ENCODE data around the gene IQSEC2.

Gene IQSEC2

GRCh38 chrX:53305219-53305995 is 24.0 kb upstream of the IQSEC2 start:
- DNase-seq, result no peak

DNA sequence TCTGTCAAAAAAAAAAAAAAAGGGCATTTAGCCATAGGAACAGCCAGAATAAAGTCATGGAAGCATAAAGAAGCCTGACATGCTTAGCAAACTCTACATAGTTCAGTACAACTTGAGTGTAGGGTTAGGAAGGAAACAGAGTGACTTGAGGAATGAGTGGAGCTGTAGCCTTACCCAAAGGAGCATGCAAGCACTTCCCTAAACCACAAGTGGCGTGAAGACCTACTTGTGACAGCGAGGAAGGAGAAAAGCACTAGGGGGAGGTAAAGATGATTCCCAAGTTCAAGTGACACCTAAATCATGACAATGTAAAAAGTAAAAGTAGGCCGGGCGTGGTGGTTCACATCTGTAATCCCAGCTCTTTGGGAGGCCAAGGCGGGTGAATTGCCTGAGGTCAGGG is 21.8 kb upstream of the IQSEC2 start:
- no peak for DNase-seq

DNA sequence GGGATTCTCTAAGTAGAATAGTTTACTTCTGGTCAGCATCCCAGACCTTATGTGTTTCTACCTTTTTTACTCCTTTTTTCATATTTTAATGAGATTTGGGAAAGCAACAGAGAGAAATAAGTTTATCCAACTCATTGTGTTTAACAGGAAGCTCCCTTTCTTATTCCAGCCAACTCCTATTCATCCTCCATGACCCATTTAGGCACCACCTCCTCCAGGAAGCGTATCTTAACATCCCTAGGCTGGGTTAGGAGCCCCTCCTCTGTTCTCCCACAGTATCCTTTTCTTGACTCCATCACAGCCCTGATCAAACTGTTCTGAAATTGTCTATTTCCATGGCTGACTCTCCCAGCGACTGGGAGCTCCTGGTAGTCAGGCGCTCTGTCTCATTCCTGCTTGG is 18.8 kb upstream of the IQSEC2 start:
- no peak for DNase-seq

DNA sequence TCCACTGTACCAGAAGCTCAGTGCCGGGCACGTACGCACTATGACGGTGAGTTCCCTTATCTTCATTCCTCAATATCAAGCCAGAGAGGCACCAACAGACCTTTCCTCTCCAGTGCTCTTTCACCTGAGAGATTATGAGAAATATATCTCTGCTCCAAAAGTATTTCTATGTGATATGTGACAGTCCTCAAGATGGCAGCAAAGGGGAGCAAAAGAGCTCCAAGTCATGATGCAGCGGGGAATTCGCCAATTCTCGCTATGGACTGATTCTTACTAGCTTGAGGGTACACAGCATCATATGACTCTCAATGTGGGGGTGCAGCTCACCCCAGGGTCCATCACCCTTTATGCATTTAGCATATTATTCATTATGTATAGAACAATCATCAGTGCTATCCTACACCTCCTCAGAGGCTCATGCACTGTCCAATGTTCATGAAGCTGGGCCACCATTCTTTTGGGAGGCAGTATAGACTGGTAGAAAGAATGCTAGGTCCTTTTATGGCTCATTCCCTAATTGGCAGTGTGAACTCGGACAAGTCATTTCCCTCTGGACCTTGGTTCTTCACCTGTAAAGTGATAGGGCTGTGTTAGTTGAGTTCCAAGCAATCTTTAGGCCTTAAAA is 12.8 kb upstream of the IQSEC2 start:
- DNase-seq, result no peak

DNA sequence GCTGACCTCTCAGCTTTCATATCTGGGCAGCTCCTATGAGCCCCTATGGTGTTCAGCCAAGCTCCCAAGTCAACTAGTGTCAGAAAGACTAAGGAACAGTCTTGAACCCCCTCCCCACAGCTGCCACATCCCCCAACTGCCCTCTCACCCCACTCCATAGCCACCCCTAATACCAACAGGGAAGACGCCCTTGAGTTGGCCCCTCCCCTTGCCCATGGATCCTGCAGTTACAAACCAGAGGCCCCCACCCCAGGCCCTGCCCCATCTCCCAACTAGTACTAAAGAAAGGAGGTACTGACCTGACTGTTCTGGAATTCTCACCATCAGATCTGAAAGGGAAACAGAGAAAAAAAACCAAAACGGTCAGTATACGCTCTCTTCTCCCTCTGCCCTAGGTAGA is 10.2 kb upstream of the IQSEC2 start:
- DNase-seq, result no peak

- no peak for DNase-seq
These were observed 9.2 kb upstream of the IQSEC2 start for GRCh38 chrX:53290441-53291041.

DNA sequence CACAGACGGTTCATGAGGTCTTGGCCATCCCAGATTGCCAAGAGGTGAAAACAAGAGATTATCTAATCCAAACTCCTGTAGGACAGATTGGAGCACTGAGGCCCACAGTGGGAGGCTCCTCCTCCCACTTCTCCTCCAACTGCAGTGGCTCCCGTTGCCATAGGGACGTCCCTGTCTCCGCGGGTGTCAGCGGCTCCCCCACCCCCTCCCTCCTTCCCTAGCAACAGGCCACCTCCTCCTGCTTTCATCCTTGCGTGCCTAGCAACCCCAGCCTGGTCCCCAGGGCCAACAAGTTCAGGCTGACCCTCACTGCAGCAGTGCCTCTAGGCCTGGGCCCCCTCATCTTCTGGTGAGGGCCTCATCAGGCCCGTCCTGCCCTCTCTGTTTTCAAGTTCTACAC is 6.8 kb upstream of the IQSEC2 start:
- no peak for DNase-seq

- peak; percentile 48 for DNase-seq
These were observed 6.2 kb upstream of the IQSEC2 start for GRCh38 chrX:53287493-53288138.

GRCh38 chrX:53286171-53286570 is 4.8 kb upstream of the IQSEC2 start:
- no peak for DNase-seq

GRCh38 chrX:53285591-53285990 is 4.2 kb upstream of the IQSEC2 start:
- no peak for DNase-seq

DNA sequence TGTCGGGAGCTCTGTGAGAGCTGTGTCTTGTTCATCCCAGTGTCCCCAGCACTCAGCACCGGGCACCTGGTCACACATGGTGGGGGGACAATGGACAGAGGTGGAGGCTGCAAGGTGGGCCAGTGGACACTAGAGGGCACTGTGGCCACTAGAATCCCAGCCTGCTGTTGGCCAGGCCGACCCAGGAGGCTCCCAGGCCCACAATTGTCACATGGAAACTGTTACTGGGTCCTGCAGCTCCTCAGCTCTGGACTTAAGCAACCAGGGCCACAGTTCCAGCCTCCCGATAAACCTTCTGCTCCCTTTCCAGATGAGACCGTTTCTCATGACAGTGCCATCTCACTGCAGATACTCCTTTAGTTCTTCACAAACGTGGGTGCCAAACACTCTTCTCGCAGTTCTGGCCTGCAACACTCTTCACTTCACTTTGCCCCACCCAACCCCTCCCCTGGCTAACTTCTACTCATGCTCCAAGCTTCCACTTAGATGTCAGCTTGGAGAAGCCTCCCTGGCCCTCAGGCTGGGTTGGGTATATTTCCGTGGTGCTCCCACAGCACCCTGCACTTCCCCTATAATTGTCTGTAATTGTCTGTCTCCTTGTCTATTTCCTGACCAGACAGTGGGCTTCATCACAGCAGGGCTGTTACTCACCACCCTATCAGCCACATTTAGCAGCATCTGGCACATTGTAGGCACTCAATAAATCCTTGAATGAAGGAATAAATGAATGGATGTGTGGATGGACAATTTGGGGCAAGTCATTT is 3.5 kb upstream of the IQSEC2 start:
- peak; percentile 46 for DNase-seq

DNA sequence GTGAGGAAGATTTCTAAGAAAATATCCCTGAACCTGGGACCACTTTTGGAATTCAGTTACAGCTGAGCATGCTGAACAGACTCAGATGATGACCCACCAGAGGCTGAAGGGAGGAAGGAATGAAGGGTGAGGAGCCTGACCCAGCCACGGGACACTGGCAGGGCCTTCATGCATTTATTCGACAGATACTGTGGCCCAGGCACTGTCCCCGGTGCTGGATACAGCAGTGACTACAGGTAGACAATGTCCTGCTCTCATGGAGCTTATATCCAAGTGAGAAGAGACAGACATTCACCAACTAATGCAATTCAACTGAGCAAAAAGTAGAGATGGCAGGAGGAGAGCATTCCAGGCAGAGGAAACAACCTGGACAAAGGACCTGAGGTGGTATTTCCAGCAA is 2.2 kb upstream of the IQSEC2 start:
- DNase-seq, result no peak

DNA sequence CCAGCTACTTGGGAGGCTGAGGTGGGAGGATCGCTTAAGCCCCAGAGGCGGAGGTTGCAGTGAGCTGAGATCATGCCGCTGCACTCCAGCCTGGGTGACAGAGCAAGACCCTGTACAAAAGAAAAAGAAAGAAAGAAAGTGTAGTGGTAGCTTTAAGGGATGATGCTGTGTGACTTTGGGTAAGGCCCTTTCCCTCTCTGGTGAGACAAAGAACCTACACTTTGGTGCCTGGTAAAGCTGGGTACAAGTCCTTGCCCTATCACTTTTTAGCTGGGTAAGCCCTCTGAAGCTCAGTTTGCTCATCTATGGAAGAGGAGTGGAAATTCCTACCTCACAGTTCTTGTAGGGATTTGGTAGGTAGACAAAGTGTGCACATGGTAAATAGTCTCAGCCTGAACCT is 1.7 kb upstream of the IQSEC2 start:
- DNase-seq, result no peak

GRCh38 chrX:53281963-53282695 is 745 bp upstream of the IQSEC2 start:
- DNase-seq, result no peak

DNA sequence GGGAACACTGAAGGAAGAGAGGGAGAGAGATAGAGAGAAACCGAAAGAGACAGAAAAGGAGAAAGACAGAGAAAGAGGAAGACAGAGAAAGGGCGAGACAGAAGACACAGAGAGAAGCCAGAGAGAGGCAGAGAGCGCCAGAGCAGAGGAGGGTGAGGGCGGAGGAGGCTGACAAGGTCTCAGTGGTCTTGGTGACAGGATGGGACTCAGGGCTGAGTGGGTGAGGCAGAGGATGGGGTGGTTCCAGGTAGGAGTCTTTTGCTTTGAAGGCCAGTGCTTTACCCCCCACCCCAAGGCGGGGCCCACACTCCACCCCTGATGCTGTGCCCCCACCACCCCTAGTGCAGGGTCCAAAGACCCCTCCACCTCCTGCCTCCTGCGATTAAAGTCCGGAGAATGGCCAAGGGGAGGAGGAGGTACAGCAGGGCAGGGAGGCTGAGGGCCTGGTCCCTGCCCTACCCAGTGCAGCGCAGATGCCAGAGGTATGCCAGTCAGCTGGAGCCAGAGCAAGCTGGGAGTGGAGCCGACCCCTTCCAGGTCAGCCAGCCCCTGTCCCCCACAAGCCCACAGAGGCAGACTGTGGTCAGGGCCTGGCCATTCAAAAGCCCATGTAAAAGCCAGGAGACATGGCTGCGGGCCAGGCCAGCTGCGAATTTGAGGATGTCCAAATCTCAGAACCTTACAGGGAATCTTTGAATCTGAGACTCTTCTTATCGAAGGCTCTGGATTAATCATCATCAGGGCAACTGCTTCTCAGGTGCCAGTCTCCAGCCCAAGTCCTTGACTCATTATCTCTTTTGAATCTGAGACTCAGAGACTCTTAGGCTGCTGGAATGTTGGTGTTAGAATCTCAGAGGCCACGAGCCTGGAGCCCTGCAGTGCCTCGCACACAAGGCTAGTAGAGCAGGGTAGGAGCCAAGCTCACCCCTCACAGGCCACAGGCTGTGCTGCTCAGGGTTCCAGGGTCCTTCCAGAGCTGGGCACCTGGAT is 758 bp downstream of the IQSEC2 start:
- no peak for DNase-seq

GRCh38 chrX:53279296-53280237 is 1.8 kb downstream of the IQSEC2 start:
- DNase-seq, result no peak

DNA sequence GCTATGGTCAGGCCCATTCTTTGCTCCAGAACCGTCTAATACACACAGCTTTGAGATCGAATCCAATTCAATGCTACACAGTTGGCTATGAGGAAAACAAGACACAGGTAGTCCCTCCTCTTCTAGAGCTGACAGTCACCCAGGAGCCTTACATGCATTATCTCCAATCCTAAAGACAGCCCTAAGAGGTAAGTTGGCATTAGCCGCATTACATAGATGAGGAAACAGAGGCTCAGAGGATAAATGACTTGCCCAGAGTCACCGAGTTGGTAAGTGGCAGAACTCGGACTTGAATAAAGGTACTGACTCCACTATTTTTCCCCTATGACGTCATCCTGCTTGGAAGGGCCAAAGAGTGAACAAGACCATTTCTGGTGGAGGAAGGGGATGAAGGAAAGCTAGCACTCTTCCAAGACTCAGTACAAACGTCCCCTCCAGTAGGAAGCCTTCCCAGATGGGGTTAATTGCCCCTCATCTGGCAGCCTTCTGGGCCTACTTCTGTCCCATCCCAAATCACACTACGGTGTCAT is 8.5 kb downstream of the IQSEC2 start:
- no peak for DNase-seq

DNA sequence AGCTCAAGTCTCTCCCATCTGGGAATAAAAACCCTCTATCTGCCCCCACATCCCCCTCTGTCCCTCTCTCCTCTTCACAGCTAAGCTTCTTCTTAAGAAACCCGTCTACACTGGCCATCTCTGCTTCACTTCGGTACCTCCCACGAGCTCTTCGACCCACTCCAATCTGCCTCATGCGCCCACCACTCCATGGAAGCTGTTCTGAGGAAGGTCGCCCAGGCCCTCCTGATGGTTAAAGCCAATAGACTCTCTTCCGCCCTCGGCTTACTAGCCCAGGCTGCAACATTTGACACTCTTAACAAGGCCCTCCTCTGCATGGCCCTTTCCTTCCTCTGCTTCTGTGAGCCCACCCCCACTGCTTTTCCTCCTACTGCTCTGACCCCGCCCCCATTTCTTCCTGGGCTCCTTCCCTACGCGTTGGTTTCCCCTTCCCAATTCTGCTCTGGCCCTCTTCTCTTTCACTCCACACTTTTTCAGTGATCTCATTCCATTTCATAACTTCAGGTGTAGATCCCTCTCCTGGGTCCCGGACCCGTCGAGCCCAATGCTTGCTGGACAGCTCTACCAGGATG is 11.8 kb downstream of the IQSEC2 start:
- DNase-seq, result no peak

- DNase-seq, result no peak
These were observed 13.2 kb downstream of the IQSEC2 start for GRCh38 chrX:53268173-53268572.
